Stimulated activated CD4-positive, alpha-beta T cell treated with anti-CD3 and anti-CD28 coated beads, Interleukin-12 subunit alpha, Interleukin-12 subunit beta, amount 100 ng/mL, for 24 hours (primary cell): Measurements from ENCODE around the gene CCN2.
"Not testable (repeated sequence)": the region's sequence is repeated elsewhere in the genome, so short reads cannot be mapped to it uniquely, and the experiment has no call there.

Experiments used
- DNase-seq, 2 experiments: peaks; one replicate each; pipeline ENCODE4 v3.0.0-alpha.2; 2020; ENCODE audit warnings: low read depth in 2 of 2

CCN2 gene

DNA sequence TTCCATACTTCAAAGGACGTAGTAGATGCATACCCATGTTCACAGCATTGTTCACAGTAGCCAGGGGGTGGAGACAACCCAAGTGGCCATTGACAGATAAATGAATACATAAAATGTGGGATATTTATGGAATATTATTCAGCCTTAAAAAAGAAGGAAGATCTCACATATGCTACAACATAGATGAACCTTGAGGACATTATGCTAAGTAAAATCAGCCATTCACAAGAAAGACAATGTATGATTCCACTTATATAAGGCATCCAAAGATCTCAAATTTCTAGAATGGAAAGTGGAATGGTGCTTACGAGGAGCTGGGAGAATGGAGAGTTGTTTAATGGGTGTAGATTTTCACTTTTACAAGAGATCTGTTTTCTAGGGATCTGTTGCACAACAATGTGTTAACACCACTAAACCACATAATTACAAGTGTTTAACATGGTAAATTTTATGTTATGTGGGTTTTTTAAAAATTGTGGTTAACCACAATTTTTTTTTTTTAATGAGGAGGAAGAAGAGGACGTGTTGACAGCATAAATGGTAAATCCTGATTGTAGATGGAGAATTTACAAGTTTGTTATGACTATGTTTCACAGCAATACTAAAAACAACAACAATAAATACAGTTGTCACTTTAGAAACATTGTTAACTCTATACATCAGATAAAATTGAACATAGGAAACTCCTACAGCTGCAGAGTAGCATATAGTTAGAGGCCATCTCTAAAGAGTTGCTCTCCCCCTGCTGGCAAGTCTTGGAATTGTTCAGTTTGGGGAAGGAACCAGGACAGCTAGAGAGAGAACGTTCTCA is 41.6 kb downstream of the CCN2 start:
- DNase-seq = peak; percentile 40 to 77

DNA sequence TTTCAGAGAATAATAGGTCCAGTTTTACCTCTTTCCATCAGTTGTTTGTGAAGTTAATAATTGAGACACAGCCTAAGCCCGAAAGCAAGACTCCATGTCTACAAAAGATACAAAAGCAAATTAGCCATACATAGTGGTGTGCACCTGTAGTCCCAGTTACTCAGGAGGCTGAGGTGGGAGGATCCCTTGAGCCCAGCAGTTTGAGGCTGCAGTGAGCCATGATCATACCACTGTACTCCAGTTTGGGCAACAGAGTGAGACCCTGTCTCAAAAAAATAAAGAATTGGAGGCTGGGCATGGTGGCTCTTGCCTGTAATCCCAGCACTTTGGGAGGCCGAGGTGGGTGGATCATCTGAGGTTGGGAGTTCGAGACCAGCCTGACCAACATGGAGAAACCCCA is 42.4 kb downstream of the CCN2 start:
- not testable (repeated sequence) for DNase-seq

DNA sequence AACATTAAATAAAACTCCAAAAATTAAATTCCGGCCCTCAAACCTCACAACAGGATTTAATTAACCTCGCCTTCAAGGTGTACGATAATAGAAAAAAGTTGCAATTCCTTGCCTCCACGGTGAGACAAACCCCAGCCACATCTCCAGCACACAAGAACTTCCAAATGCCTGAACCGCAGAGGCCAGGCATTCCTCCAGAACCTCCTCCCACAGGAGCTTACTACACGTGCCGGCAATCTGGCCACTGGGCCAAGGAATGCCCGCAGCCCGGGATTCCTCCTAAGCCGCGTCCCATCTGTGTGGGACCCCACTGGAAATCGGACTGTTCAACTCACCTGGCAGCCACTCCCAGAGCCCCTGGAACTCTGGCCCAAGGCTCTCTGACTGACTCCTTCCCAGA is 47.4 kb downstream of the CCN2 start:
- DNase-seq = not testable (repeated sequence)

DNA sequence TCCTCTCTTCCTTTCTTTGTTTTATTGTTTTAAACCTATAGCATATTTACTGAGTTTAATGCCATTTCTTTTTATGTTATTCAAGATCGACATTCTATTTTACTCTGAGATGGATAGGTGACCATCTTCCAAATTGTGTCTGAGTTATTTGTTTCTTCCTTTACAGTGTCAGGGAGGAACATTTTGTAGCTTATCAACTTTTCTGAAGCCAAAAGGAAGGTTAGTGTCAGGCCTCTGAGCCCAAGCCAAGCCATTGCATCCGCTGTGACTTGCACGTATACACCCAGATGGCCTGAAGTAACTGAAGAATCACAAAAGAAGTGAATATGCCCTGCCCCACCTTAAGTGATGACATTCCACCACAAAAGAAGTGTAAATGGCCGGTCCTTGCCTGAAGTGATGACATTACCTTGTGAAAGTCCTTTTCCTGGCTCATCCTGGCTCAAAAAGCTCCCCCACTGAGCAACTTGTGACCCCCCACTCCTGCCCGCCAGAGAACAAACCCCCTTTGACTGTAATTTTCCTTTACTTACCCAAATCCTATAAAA is 49.8 kb downstream of the CCN2 start:
- not testable (repeated sequence) for DNase-seq

DNA sequence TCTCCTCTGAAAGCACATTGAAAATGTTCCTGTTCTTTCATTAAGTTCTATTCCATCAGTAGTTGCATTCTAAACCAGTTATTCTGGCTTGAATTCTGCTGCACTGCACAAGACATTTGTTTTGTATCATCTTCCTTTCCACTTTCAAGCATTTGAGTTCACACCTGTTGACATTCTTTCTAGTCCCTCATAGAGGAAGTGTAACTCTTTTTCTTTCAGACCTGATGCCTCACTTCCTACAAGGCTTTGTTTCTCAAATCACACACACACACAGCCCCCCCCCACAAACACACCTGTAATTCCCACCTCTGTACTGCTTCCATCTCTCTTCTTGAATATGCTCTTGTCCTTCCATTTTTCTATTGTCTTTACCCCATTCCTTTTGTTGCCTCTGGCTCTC is 50.9 kb downstream of the CCN2 start:
- DNase-seq = no peak

DNA sequence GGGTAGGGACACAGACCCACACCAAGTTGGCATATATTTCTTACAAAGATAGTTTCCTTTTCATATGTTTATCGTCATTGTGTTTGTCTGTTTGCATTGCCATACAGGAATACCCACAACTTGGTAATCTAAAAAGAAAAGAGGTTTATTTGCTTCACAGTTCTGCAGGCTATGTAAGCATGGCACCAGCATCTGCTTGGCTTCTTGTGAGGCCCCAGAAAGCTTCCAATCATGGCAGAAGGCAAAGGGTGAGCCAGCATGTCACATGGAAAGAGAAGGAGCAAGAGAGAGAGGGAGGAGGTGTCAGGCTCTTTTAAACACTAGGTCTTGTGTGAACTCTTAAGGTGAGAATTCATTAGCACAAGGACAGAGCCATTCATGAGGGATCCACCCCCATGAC is 52.5 kb downstream of the CCN2 start:
- DNase-seq = no peak
